Upper lobe of right lung (tissue), 1 donor: ENCODE data around the gene PRIM2. TPM values are rescaled to one million over a fixed set of nuclear protein-coding genes. Genes with fewer than 3 reads are reported as not detected.
"Not testable (repeated sequence)": the region's sequence is repeated elsewhere in the genome, so short reads cannot be mapped to it uniquely, and the experiment has no call there.

Experiments
- ATAC-seq: fragments of 200-7000 bp; cut with Tn5 transposase; one replicate; pipeline ENCODE4 v1.9.1; 2020; ENCODE audit warnings: mild to moderate bottlenecking, moderate library complexity
- DNase-seq: peaks from one replicate; pipeline ENCODE4 v3.0.0-alpha.2; 2020
- H3K27ac ChIP-seq: fragments of 200-600 bp; one replicate; pipeline ENCODE4 v1.8.0; 2022
- H3K27me3 ChIP-seq: fragments of 200-600 bp; one replicate; pipeline ENCODE4 v1.8.0; 2022; ENCODE audit warnings: mild to moderate bottlenecking
- H3K36me3 ChIP-seq: fragments of 200-600 bp; one replicate; pipeline ENCODE4 v1.8.0; 2022
- H3K4me1 ChIP-seq: fragments of 200-600 bp; one replicate; pipeline ENCODE4 v1.8.0; 2022
- H3K4me3 ChIP-seq: fragments of 200-600 bp; one replicate; pipeline ENCODE4 v1.8.0; 2022; ENCODE audit warnings: mild to moderate bottlenecking
- H3K9me3 ChIP-seq: fragments of 200-600 bp; one replicate; pipeline ENCODE4 v1.8.0; 2022
- intact Hi-C: fragments of 100-400 bp; cut with DNase I; formaldehyde crosslinking; loops from one replicate; pipeline ENCODE4 v1.11.0; 2022
- total RNA-seq: library from RNA; stranded (reverse); fragmentation: NEBNext Ultra II Directional; extraction: Animal tissue kit (Norgen Biotek cat#: 25700); gene quantifications from one replicate; pipeline ENCODE4 v1.2.1, GENCODE V29; 2021
- donor health status: DM: no; HTN: yes; CAD: no; lungs with severe emphysema.

PRIM2 gene
- total RNA-seq, 1 donor from 2014 or later, result 8.5 TPM

DNA sequence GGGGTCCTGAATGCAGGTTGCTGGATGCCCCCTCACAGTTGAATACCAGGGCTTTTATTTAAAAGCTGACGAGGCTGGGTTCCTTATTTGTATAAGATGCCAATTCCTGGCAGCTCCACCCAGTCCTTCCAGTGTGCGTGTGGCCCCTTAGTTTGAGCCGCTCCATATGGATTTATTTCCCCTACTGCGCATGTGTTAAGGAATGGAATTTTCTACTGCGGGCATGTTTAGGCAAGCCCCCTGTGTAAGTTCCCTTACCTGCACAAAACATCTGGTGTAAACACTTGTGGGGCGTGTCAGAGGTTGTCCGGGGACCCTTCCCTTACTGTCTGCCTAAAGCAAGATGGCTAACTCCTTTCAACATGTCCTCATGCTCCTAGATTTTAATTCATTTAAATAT is 174.4 kb downstream of the PRIM2 start:
- ATAC-seq, H3K36me3 ChIP-seq, intact Hi-C loops, H3K9me3 ChIP-seq, H3K27me3 ChIP-seq, DNase-seq, H3K4me1 ChIP-seq, H3K27ac ChIP-seq, H3K4me3 ChIP-seq: not testable (repeated sequence)

DNA sequence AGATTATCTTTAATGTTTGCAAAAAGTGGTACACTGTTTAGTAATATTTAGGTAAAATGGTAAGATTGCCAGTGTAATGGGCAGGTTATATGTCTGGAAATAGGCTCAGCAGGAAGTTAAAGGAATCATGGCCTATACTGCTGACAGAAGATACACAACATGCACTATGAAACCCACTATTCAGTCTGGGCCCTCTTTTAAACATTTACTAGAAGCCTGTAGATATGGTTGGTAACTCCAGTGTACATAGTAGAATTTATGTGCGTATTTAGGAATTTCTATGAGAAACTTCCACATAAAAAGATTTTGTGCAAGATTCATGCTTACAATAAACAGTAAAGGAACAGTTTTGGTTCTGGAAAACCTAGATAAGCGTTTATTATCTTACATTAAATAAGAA is 178.8 kb downstream of the PRIM2 start:
- intact Hi-C loops, H3K9me3 ChIP-seq, H3K4me3 ChIP-seq, ATAC-seq, H3K27me3 ChIP-seq, H3K27ac ChIP-seq, DNase-seq, H3K36me3 ChIP-seq, H3K4me1 ChIP-seq: not testable (repeated sequence)

DNA sequence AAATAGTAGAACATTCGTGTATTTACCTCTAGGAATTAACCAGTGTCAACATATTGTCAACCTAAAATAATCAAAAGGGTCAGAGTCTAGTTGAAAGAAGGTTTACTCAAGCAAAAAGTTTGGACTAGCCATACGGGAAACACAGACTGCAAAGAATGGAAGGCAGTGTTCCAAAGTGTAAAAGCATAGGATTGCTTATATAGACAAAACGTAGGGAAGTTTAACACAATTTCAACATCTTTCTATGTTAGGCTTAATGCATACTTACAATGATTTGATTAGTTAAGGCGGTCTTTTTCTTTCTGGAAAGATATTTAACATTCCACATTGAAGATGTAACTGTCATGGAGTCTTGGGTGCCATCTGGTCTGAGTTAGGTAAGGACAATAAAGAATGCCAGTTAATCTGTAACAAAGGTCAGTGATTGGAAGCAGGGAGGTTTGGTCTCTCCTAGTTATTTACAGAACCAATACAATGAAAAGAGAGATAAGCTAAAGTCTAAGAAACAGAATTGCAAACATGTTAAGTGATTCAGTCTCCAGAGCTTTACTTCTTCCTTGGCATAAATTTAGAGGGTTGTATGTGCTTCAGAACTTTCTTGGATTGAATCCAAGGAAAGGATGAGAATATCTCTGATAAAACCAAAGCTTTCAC is 183.1 kb downstream of the PRIM2 start:
- ATAC-seq, H3K36me3 ChIP-seq, H3K4me3 ChIP-seq, DNase-seq, H3K9me3 ChIP-seq, H3K27ac ChIP-seq, intact Hi-C loops, H3K27me3 ChIP-seq, H3K4me1 ChIP-seq: not testable (repeated sequence)

DNA sequence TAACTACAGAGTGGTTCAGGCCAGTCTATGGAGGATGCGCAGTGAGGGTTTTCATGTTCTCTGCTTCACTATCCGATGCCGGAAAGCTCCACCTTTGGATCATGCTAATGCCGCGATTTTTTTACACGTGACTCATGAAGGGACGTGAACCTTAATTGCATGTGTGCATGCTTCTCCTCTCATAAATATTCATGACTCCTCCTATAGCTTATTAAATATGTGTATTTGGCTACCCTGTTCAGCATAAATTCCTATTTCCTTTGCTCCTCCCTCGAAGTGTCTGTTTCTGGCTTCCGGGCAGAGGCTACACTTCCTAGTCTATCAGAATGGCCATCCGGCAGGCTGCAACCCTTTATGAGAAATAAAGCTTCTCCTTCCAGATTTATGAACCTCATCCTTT is 185.0 kb downstream of the PRIM2 start:
- H3K27me3 ChIP-seq, H3K36me3 ChIP-seq, H3K9me3 ChIP-seq, DNase-seq, intact Hi-C loops, H3K4me1 ChIP-seq, ATAC-seq, H3K27ac ChIP-seq, H3K4me3 ChIP-seq: not testable (repeated sequence)

DNA sequence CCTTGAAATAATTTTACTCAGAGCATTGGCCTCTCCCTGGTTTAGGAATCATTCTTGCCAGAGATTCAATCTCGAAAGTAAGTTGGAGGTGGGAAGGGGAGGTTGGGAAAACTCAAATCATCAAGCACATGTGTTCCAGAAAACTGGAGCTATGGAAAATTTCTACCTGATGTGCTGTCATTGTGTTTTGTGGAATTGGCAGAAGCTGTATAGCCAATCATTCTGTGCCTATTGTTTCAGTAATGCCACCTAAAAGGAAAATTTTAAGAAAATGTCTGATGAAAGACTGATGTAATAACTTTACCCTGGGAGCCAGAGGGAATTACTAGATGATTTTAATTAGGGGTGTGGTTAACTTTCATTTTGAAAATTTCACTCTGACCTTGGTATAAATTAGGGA is 187.8 kb downstream of the PRIM2 start:
- ATAC-seq, H3K27me3 ChIP-seq, H3K36me3 ChIP-seq, H3K4me3 ChIP-seq, H3K4me1 ChIP-seq, H3K9me3 ChIP-seq, DNase-seq, H3K27ac ChIP-seq, intact Hi-C loops: not testable (repeated sequence)

DNA sequence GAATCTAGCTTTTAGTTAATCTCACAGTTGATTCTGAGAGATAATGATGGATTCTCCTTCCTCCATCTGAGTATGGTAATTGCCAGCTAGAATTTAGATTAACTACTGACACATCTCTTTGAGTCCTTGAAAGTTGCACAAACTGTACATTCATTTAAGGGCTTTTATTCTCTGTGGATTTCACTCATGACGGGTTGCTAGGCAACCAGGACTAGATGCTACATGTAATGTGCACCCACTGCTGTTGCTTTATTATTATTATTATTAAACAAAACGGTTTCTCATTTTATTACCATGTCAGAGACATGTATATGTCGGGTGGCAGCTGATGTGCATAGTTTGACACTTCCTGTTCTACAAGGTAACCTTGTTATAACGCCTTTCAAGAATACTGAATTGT is 193.0 kb downstream of the PRIM2 start:
- H3K9me3 ChIP-seq, intact Hi-C loops, H3K4me3 ChIP-seq, H3K36me3 ChIP-seq, H3K4me1 ChIP-seq, ATAC-seq, H3K27ac ChIP-seq, DNase-seq, H3K27me3 ChIP-seq: not testable (repeated sequence)

DNA sequence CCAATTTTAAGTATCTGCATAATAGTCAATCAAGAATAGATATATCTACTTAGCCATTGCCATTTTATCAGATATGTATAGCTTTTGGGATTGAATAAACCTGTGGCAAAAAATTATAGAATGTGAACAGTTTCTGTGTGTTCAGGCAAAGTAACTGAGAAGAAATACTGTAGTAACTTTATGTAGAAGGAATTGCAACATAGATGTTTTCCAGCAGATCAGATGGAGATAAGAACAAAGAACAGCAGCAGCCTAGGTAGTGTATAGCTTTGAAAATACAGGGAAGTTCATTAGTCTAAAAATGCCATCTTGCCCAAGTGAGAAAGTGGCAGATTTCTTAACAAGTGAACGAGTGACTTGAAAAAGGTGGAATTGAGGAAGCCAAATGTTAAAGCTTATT is 197.7 kb downstream of the PRIM2 start:
- H3K4me3 ChIP-seq, H3K9me3 ChIP-seq, H3K27ac ChIP-seq: not testable (repeated sequence)

DNA sequence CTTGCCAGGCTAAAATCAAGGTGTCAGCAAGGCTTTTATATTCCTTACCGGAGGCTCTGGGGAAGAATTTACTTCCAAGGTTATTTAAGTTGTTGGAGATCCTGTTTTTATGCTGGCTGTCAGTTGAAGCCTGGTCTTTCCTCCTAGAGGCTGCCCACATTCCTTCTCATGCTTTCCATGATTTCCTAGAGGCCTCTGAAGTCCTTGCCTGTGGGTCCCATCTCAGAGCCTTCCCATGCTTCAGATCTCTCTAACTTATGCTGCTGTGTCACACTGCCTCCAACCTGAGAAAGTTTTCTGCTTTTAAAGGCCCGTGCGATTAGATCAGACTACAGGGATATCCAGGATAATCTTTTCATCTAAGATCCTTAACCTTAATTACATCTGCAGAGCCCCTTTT is 198.4 kb downstream of the PRIM2 start:
- H3K27ac ChIP-seq, intact Hi-C loops, DNase-seq, H3K4me3 ChIP-seq, H3K36me3 ChIP-seq, H3K9me3 ChIP-seq, H3K27me3 ChIP-seq, ATAC-seq, H3K4me1 ChIP-seq: not testable (repeated sequence)

More for the DNA sequence above, 197.7 kb downstream of the PRIM2 start:
- ATAC-seq, H3K27me3 ChIP-seq, H3K4me1 ChIP-seq, intact Hi-C loops, H3K36me3 ChIP-seq, DNase-seq: not testable (repeated sequence)

DNA sequence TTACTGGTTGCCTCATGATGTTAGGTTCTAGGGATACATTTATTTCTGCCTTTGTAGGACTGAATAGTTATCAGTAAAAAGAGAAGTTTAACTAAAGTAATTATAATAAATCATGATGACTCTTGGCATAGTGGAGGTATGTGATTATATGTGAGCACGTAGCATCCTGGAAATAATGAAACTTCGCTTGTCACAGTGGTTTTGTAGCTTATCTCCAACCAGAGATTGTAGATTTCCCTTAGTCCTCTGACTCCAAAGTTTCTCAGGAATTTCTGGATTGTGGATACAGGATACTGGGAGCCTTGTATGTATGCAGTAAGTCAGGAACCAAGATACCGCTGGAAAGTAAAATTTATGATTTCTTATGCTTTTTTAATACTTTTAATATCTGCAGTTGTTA is 199.3 kb downstream of the PRIM2 start:
- H3K4me3 ChIP-seq, ATAC-seq, intact Hi-C loops, H3K27me3 ChIP-seq, H3K4me1 ChIP-seq, H3K27ac ChIP-seq, H3K9me3 ChIP-seq, H3K36me3 ChIP-seq, DNase-seq: not testable (repeated sequence)

DNA sequence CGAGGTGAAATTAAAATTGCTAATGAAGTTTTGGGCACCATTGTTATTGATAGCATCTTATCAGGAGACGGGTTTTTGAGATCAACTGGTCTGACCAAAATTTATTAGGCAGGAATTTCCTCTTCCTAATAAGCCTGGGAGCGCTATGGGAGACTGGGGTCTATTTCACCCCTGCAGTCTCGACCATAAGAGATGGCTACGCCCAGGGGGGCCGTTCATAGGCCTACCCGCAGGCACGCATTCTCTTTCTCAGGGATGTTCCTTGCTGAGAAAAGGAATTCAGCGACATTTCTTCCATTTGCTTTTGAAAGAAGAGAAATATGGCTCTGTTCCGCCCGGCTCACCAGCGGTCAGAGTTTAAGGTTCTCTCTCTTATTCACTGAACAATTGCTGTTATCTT is 201.8 kb downstream of the PRIM2 start:
- H3K27ac ChIP-seq, H3K27me3 ChIP-seq, ATAC-seq, H3K36me3 ChIP-seq, DNase-seq, H3K4me1 ChIP-seq, H3K4me3 ChIP-seq, H3K9me3 ChIP-seq, intact Hi-C loops: not testable (repeated sequence)

DNA sequence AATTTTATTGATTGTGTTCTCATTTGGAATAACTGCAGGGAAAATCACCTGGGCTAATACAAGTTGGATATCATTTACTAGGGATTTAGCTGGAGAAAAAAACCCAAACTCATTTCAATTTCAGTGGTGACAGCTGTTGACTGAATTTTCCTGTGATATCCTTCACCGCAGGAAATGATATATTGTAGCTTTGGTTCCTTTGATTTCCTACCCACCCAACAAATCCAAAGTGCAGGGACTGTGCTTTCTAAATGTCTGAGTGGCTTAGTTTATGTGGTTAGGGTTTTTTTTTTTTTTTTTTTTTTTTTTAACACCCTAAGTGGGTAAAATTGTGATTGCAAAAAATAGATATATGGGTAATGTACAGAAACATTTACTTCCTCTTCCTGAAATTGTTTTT is 203.7 kb downstream of the PRIM2 start:
- H3K9me3 ChIP-seq, intact Hi-C loops, H3K27me3 ChIP-seq, H3K36me3 ChIP-seq, H3K4me1 ChIP-seq, H3K27ac ChIP-seq, ATAC-seq, H3K4me3 ChIP-seq, DNase-seq: not testable (repeated sequence)

DNA sequence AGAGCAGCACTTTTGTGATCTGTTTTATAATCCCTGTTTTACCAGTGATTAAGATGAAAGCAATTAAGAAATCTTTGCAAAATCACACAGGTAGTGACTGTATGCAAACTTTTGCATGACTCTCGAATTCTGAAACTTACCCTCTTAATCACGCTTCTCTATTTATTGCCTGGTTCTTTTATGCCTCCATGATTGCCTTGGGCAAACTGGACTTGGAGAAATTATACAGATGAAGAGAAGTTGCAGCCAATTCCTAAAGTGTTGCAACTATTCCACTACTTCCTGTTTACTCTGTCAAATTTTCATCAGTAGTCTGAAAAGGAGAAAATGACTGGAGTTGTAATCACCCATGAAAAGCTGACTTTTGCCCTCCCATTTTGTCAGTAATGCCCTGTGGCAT is 205.8 kb downstream of the PRIM2 start:
- H3K9me3 ChIP-seq, H3K27me3 ChIP-seq, H3K36me3 ChIP-seq, H3K4me3 ChIP-seq, H3K4me1 ChIP-seq, H3K27ac ChIP-seq, DNase-seq, ATAC-seq, intact Hi-C loops: not testable (repeated sequence)

DNA sequence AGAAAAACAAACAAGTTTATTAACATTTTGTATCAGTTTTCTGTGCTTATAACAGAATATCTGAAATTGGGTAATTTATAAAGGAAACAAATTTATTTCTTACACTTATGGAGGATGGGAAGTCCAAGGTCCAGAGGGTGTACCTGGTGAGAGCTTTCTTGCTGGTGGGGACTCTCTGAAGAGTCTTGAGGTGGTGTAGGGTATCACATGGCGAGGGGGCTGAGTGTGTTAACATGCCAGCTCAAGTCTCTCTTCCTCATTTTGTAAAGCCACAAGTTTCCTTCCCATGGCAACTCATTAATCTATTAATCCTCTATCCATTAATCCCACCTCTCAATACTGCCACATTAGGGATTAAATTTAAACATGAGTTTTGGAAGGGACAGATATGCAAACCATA is 212.3 kb downstream of the PRIM2 start:
- H3K9me3 ChIP-seq, H3K27ac ChIP-seq, DNase-seq, H3K4me1 ChIP-seq, H3K4me3 ChIP-seq, ATAC-seq, H3K27me3 ChIP-seq, H3K36me3 ChIP-seq, intact Hi-C loops: not testable (repeated sequence)

DNA sequence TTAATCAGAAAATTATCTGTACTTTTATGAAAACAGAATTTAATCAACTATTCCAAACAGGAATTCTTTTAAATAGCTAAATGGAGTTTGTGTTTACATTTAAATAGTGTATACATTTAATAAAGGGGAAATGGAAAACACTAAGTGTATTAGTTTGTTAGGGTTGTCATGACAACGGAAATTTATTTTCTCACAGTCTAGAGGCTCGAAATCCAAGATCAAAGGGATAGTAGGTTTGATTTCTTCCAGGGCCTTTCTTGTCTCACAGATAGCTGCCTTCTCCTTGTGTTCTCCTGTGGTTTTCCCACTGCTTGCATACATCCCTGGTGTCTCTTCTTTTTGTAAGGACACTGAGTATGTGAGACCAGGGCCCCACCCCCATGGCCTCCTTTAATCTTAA is 215.2 kb downstream of the PRIM2 start:
- H3K27me3 ChIP-seq, intact Hi-C loops, H3K36me3 ChIP-seq, DNase-seq, H3K4me1 ChIP-seq, H3K27ac ChIP-seq, H3K4me3 ChIP-seq, H3K9me3 ChIP-seq, ATAC-seq: not testable (repeated sequence)

DNA sequence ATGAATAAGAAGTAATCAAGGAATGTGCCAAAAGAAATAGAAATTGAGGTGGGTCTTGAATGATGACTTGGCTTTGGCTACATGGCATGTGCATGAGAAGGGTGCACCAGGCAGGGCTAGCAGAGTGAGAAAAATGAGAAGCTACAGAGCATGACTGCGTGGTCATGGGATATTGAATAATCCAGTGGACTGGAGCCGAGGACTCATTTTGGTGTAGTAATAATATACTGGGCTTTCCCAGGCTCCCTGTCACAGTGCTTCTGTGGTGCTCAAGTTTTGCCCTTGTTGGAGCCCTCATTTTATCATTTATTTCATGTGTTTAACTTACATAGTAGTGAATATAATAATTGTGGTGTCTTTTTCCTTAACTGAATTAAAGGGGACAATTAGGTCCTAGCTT is 217.7 kb downstream of the PRIM2 start:
- ATAC-seq, result peak; percentile 37
- DNase-seq, H3K27me3 ChIP-seq, H3K4me3 ChIP-seq, intact Hi-C loops, H3K36me3 ChIP-seq, H3K27ac ChIP-seq, H3K4me1 ChIP-seq, H3K9me3 ChIP-seq: not testable (repeated sequence)
